Measurements from ENCODE around the gene TTLL10. TPM values are rescaled to one million over a fixed set of nuclear protein-coding genes. Genes with fewer than 3 reads are reported as not detected.

Gene TTLL10
- total RNA-seq, 1 donor from 2014 or later = not detected

DNA sequence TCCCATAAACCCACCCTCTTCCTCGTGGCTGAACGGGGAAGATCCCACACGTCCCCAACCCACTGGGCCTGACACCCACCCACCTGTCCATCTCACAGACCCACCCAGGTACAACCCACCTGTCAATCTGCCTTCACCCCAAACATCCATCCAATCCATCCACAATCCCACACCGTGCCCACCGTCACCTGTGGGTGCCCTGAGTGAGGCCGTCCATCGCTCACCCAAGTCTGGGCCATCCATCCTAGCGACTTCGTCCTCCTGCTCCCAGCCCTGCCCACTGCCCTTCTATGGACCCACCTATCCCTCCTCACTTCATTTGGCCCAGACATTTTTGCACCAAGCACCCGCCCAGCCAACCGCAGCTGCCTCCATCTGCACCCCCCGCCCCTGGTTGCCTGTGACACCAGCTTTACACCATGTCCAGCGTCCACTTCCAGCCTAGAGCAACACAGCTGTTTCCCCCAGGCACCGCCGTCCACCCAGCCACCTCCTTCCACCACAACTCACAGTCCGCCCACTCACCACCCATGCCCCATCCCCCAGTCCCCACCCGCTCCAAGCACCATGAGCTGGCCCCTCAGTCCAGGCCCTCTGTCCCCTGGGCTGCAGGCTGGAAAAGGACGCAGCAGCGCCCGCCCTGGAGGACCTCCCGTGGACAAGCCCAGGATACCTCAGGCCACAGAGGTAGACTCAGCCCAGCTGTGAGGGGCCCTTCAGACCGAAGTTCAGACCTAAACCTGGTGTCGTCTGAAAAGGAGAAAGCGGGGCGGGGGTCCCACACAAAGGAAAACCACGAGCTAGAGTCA lies 7.7 kb downstream of the TTLL10 start:
- ATAC-seq = no peak
- Histone ChIP-seq H3K27me3 (peaks cover 12% of the 10 kb centered on the region), H3K4me3 (no peak overlapping the region), H3K27ac (no peak overlapping the region), H3K36me3 (no peaks in the 10 kb centered on the region), H3K4me1 (no peaks in the 10 kb centered on the region), H3K9me3 (no peaks in the 10 kb centered on the region)
- TF ChIP-seq, protein P1, sequence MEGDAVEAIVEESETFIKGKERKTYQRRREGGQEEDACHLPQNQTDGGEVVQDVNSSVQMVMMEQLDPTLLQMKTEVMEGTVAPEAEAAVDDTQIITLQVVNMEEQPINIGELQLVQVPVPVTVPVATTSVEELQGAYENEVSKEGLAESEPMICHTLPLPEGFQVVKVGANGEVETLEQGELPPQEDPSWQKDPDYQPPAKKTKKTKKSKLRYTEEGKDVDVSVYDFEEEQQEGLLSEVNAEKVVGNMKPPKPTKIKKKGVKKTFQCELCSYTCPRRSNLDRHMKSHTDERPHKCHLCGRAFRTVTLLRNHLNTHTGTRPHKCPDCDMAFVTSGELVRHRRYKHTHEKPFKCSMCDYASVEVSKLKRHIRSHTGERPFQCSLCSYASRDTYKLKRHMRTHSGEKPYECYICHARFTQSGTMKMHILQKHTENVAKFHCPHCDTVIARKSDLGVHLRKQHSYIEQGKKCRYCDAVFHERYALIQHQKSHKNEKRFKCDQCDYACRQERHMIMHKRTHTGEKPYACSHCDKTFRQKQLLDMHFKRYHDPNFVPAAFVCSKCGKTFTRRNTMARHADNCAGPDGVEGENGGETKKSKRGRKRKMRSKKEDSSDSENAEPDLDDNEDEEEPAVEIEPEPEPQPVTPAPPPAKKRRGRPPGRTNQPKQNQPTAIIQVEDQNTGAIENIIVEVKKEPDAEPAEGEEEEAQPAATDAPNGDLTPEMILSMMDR (IDR thresholded peaks at IDR 0.05) = no peak
- intact Hi-C loops (cut with DNase I) = no loop called here
- DNase-seq = no peak

DNA sequence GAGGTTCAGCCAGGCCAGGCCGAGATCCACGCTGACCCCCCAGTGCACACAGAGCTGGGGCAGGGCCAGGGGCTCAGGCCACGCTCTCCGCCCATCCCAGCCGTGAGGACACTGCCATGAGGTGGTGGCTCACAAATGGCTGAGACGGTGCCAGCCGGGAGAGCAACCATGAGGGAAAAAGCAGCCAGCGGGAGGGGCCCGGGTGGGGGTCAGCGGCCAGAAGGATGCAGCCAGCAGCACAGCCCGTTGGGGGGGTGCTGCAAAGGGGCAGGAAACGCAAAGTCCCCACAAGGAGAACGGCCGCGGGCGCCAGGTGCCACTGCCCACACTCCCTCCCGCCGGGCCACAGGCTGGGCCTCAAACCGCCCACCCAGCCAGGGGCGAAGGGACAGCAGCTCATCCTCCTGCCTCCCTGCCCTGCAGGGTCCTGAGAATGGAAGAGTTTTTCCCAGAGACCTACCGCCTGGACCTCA lies 8.3 kb downstream of the TTLL10 start:
- no peak for DNase-seq
- no peak overlapping the region for H3K4me3 ChIP-seq

DNA sequence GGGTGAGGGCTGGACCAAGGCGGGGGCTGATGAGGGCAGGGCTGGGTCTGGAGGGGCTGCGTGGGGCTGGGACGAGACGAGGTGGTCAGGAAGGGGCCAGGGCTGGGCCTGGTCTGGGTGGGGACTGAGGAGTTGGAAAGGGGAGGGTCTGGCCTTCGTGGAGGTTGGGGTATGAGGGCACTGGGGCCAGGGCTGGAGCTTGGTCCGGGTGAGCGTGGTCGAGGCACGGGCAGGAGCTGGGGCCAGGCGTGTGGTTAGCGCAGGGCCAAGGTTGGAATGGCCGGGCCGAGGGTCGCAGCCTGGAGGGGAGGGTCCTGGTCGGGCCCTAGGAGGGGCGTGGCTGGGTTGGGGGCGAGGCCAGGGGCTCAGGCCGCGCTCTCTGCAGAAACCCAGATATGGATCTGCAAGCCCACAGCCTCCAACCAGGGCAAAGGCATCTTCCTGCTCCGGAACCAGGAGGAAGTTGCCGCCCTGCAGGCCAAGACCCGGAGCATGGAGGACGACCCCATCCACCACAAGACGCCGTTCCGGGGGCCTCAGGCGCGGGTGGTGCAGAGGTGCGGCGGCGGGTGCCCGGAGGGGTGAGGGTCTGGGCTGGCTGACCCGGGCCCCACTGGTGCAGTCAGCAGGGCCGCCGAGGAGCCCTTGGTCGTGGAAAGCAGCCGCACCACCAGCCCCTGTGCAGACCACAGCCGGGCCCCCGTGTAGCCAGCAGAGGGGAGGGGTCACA lies 9.0 kb downstream of the TTLL10 start:
- ATAC-seq = peak; percentile 7
- Histone ChIP-seq H3K4me1 (no peaks in the 10 kb centered on the region), H3K27ac (no peak overlapping the region), H3K9me3 (no peaks in the 10 kb centered on the region), H3K27me3 (peaks cover 12% of the 10 kb centered on the region), H3K4me3 (no peak overlapping the region), H3K36me3 (no peaks in the 10 kb centered on the region)
- intact Hi-C loops (cut with DNase I) = no loop called here
- no peak for DNase-seq
- TF ChIP-seq, protein P1 (IDR thresholded peaks at IDR 0.05) = no peak

More for the DNA sequence above, 8.3 kb downstream of the TTLL10 start:
- no peaks in the 10 kb centered on the region for H3K4me1 ChIP-seq
- H3K27me3 ChIP-seq = peaks cover 12% of the 10 kb centered on the region
- no peak overlapping the region for H3K27ac ChIP-seq
- intact Hi-C loops (cut with DNase I) = no loop called here
- ATAC-seq = no peak
- TF ChIP-seq, protein P1 (IDR thresholded peaks at IDR 0.05) = no peak
- H3K9me3 ChIP-seq = no peaks in the 10 kb centered on the region
- H3K36me3 ChIP-seq = no peaks in the 10 kb centered on the region

DNA sequence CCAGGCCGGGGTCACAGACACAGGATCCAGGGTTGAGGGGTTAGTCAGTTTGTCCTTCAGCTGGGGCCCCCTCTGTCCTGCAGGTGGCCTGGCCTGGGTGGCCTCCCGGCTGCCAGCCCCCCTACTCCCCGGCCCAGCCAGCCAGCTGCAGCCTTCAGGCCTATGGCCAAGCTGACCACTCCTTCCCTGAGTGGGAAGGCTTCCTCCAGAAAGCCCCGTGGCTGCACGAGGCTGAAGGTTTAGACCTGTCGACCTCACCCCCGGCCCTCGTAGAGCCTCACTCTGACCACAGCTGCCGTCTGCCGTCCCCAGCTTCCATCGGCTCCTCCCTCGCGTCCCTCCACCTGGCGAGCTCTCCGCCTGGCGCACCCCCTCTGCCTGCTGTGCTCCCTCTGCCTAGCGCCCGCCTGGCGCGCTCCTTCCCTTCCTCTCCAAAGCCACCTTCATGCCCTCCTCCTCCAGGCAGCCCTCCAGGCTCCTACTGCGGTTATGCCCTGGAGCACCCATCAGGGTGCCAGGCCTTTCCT lies 9.6 kb downstream of the TTLL10 start:
- Histone ChIP-seq H3K9me3 (no peaks in the 10 kb centered on the region), H3K27ac (no peak overlapping the region), H3K27me3 (peaks cover 12% of the 10 kb centered on the region), H3K4me3 (no peak overlapping the region), H3K36me3 (no peaks in the 10 kb centered on the region), H3K4me1 (no peaks in the 10 kb centered on the region)
- TF ChIP-seq, protein P1 (IDR thresholded peaks at IDR 0.05) = no peak
- intact Hi-C loops (cut with DNase I) = no loop called here
- ATAC-seq (peak; percentile 3), DNase-seq (no peak)

DNA sequence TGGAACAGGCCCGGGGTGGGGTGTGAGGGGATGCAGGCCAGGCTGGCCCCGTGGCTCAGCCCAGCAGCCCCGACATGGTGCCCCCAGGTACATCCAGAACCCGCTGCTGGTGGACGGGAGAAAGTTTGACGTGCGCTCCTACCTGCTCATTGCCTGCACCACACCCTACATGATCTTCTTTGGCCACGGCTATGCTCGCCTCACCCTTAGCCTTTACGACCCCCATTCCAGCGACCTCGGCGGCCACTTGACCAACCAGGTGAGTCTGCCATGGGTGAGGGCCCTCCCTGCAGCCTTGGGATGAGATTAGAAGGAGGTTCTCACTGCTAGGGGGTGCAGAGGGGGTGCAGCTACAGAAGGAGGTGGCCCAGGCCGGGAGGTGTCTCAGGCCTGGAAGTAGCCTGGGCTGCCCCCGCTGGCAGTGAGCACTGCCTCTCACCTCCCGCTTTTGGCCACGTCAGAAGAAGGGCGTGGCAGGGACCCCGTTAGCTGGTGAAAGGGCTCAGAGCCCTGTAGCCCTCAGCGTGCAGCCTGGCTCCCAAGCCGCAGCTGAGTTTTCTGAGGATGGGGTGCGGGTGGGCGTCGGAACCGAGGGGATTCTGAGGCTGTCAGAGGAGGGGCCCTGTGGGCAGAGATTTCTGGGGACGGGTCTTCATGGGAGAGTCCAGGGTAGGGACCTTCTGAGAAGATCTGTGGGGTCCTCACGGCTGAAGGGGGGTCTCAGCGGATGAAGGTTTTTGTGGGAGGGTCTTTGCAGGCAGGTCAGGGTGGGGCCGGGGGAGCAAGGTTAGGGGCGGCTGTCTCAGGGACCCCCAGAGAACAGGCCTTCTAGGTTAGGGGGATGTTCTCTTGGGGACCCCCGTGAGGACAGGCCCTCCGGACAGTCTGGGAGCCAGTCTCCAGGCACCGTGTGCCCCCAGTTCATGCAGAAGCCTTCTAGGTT lies 10.4 kb downstream of the TTLL10 start:
- intact Hi-C loops (cut with DNase I) = no loop called here
- H3K27me3 ChIP-seq = peaks cover 9% of the 10 kb centered on the region
- DNase-seq (no peak), ATAC-seq (no peak)
- no peaks in the 10 kb centered on the region for H3K4me1 ChIP-seq
- H3K36me3 ChIP-seq = no peaks in the 10 kb centered on the region
- TF ChIP-seq, protein P1 (IDR thresholded peaks at IDR 0.05) = no peak
- H3K4me3 ChIP-seq = no peak overlapping the region
- no peak overlapping the region for H3K27ac ChIP-seq
- H3K9me3 ChIP-seq = no peaks in the 10 kb centered on the region
